Measurements from ENCODE around the gene GPR42. TPM values are rescaled to one million over a fixed set of nuclear protein-coding genes. Genes with fewer than 3 reads are reported as not detected.

Gene GPR42
- total and polyA plus RNA-seq, 9 donors, result not detected

GRCh38 chr19:35404879-35405622, 34.2 kb downstream of the GPR42 start:
- no peaks in the 10 kb centered on the region for H3K36me3 ChIP-seq
- H3K27ac ChIP-seq, result no peak overlapping the region
- no peaks in the 10 kb centered on the region for H3K9me3 ChIP-seq
- no peaks in the 10 kb centered on the region for H3K27me3 ChIP-seq
- TF ChIP-seq CTCF (IDR thresholded peaks at IDR 0.05) (no peak), POLR2A (IDR thresholded peaks at IDR 0.05) (no peak), EP300 (IDR thresholded peaks at IDR 0.05) (no peak)
- DNase-seq, result peak in 3 of 5 donors; percentile 14 to 41 (median 39)
- H3K4me1 ChIP-seq (ENCODE audit: insufficient read depth), result no peaks in the 10 kb centered on the region
- WGBS, 3 donors, result 50 to 58% (median 54%) methylated on average over 11 of the region's 11 CpGs
- H3K4me3 ChIP-seq, result no peak overlapping the region
- intact Hi-C loops (cut with DNase I), result no loop called here

GRCh38 chr19:35407619-35408018, 36.8 kb downstream of the GPR42 start:
- Histone ChIP-seq H3K4me1 (ENCODE audit: insufficient read depth) (no peaks in the 10 kb centered on the region), H3K27ac (no peak overlapping the region), H3K4me3 (no peak overlapping the region), H3K36me3 (no peaks in the 10 kb centered on the region), H3K27me3 (no peaks in the 10 kb centered on the region), H3K9me3 (no peaks in the 10 kb centered on the region)
- TF ChIP-seq EP300 (IDR thresholded peaks at IDR 0.05), result no peak
- TF ChIP-seq CTCF (IDR thresholded peaks at IDR 0.05), result no peak
- TF ChIP-seq POLR2A (IDR thresholded peaks at IDR 0.05), result no peak
- 61 to 85% (median 66%) methylated on average over 6 of the region's 6 CpGs for whole genome bisulfite sequencing, 3 donors
- intact Hi-C loops (cut with DNase I), result no loop called here
- no peak for DNase-seq

GRCh38 chr19:35408284-35409171, 37.7 kb downstream of the GPR42 start:
- no peak overlapping the region for H3K27ac ChIP-seq
- 88 to 92% (median 90%) methylated on average over 13 of the region's 13 CpGs for WGBS, 3 donors
- H3K4me1 ChIP-seq (ENCODE audit: insufficient read depth), result no peaks in the 10 kb centered on the region
- no peaks in the 10 kb centered on the region for H3K9me3 ChIP-seq
- no peaks in the 10 kb centered on the region for H3K36me3 ChIP-seq
- intact Hi-C loops (cut with DNase I), result no loop called here
- DNase-seq, result no peak
- TF ChIP-seq POLR2A (IDR thresholded peaks at IDR 0.05) (no peak), CTCF (IDR thresholded peaks at IDR 0.05) (no peak), EP300 (IDR thresholded peaks at IDR 0.05) (no peak)
- H3K27me3 ChIP-seq, result no peaks in the 10 kb centered on the region
- no peak overlapping the region for H3K4me3 ChIP-seq

- intact Hi-C loops (cut with DNase I), result no loop called here
- H3K27ac ChIP-seq, result no peak overlapping the region
- 66 to 78% (median 68%) methylated on average over 5 of the region's 5 CpGs for WGBS, 3 donors
- no peaks in the 10 kb centered on the region for H3K9me3 ChIP-seq
- no peaks in the 10 kb centered on the region for H3K27me3 ChIP-seq
- H3K36me3 ChIP-seq, result no peaks in the 10 kb centered on the region
- no peaks in the 10 kb centered on the region for H3K4me1 ChIP-seq (ENCODE audit: insufficient read depth)
- DNase-seq, result no peak
- H3K4me3 ChIP-seq, result no peak overlapping the region
- TF ChIP-seq CTCF (IDR thresholded peaks at IDR 0.05) (no peak), POLR2A (IDR thresholded peaks at IDR 0.05) (no peak)
Measured at GRCh38 chr19:35409191-35409590, 38.3 kb downstream of the GPR42 start.

Measured in ovary (tissue), 9 donors.